Thoracic aorta (tissue), 2 donors: ENCODE data around the gene CTLA4. TPM values are rescaled to one million over a fixed set of nuclear protein-coding genes. Genes with fewer than 3 reads are reported as not detected.

ENCODE experiments used
- ATAC-seq: fragments of 150-250 bp; one replicate; pipeline ENCODE4 v1.8.0; 2017; ENCODE audit warnings: low read depth; ENCODE audit not compliant: insufficient number of reproducible peaks, low FRiP score
- DNase-seq: peaks from one replicate; pipeline ENCODE4 v3.0.0-alpha.2; 2020; ENCODE audit warnings: low spot score
- H3K27ac ChIP-seq, 2 donors: fragments of 200-600 bp; sonication (generic); 1 replicate in 1 of 2; 2 replicates in 1 of 2; pipeline ENCODE4 v1.5.1; 2016; ENCODE audit warnings: mild to moderate bottlenecking in 2 of 2, moderate library complexity in 2 of 2
- H3K27me3 ChIP-seq: fragments of 200-600 bp; sonication (generic); replicated peaks from 2 replicates; pipeline ENCODE4 v1.6.0; 2016; ENCODE audit warnings: mild to moderate bottlenecking; ENCODE audit not compliant: insufficient read depth
- H3K36me3 ChIP-seq: fragments of 200-600 bp; sonication (generic); one replicate; pipeline ENCODE4 v1.5.1; 2016
- H3K4me1 ChIP-seq, 2 donors: fragments of 200-600 bp; sonication (generic); 1 replicate in 1 of 2; 2 replicates in 1 of 2; pipeline versions ENCODE4 v1.5.1 to v1.6.0; 2016; ENCODE audit warnings: low read depth in 2 of 2, mild to moderate bottlenecking in 1 of 2; ENCODE audit not compliant: control insufficient read depth in 1 of 2
- H3K4me3 ChIP-seq: fragments of 200-600 bp; sonication (generic); 2 replicates; pipeline ENCODE4 v1.5.1; 2016; ENCODE audit warnings: mild to moderate bottlenecking
- H3K9me3 ChIP-seq: fragments of 200-600 bp; sonication (generic); 2 replicates; pipeline ENCODE4 v1.5.1; 2016
- CTCF ChIP-seq: fragments of 200-600 bp; sonication (generic); IDR thresholded peaks from one replicate; pipeline ENCODE4 v1.5.1; 2019; ENCODE audit warnings: antibody characterized with exemption
- total RNA-seq, 2 donors: library from RNA; depleted of rRNA; stranded (reverse); fragments of >200 nt; gene quantifications; one replicate each; pipeline versions ENCODE4 v1.1.0 to v1.2.3, GENCODE V29; 2016

The CTLA4 gene
- total RNA-seq, 2 donors from 2014 or later: 1.4 TPM; not detected in 1

- Histone ChIP-seq H3K9me3 (no peaks in the 10 kb centered on the region), H3K27ac (no peak overlapping the region), H3K36me3 (no peaks in the 10 kb centered on the region), H3K27me3 (no peaks in the 10 kb centered on the region), H3K4me3 (no peak overlapping the region), H3K4me1 (no peaks in the 10 kb centered on the region)
- DNase-seq: no peak
- TF ChIP-seq CTCF: no peak
- ATAC-seq: no peak
Measured at GRCh38 chr2:203873461-203873860, 5.9 kb downstream of the CTLA4 start.

- Histone ChIP-seq H3K9me3 (no peaks in the 10 kb centered on the region), H3K27ac (no peak overlapping the region), H3K36me3 (no peaks in the 10 kb centered on the region), H3K4me1 (no peaks in the 10 kb centered on the region), H3K27me3 (no peaks in the 10 kb centered on the region), H3K4me3 (no peak overlapping the region)
- DNase-seq: no peak
- TF ChIP-seq CTCF: no peak
- no peak for ATAC-seq
Measured at GRCh38 chr2:203873921-203874631, 6.5 kb downstream of the CTLA4 start.

GRCh38 chr2:203875471-203875870 is 7.9 kb downstream of the CTLA4 start:
- H3K27ac ChIP-seq: no peak overlapping the region
- no peak for TF ChIP-seq CTCF
- H3K4me1 ChIP-seq: no peaks in the 10 kb centered on the region
- DNase-seq (no peak), ATAC-seq (no peak)
- H3K27me3 ChIP-seq: no peaks in the 10 kb centered on the region
- H3K36me3 ChIP-seq: no peaks in the 10 kb centered on the region
- H3K9me3 ChIP-seq: no peaks in the 10 kb centered on the region
- no peak overlapping the region for H3K4me3 ChIP-seq

GRCh38 chr2:203876328-203876727 is 8.8 kb downstream of the CTLA4 start:
- Histone ChIP-seq H3K36me3 (no peaks in the 10 kb centered on the region), H3K27me3 (no peaks in the 10 kb centered on the region), H3K4me3 (no peak overlapping the region), H3K27ac (no peak overlapping the region), H3K9me3 (no peaks in the 10 kb centered on the region), H3K4me1 (no peaks in the 10 kb centered on the region)
- DNase-seq: no peak
- no peak for ATAC-seq
- no peak for TF ChIP-seq CTCF

- no peaks in the 10 kb centered on the region for H3K27me3 ChIP-seq
- H3K9me3 ChIP-seq: no peaks in the 10 kb centered on the region
- TF ChIP-seq CTCF: no peak
- DNase-seq (no peak), ATAC-seq (no peak)
- H3K36me3 ChIP-seq: no peaks in the 10 kb centered on the region
- H3K27ac ChIP-seq: no peak overlapping the region
- no peaks in the 10 kb centered on the region for H3K4me1 ChIP-seq
- H3K4me3 ChIP-seq: no peak overlapping the region
Measured at GRCh38 chr2:203878063-203878462, 10.5 kb downstream of the CTLA4 start.
